KMS-11 (cell line): Measurements from ENCODE around the gene IFNAR1.
"Not testable (repeated sequence)": the region's sequence is repeated elsewhere in the genome, so short reads cannot be mapped to it uniquely, and the experiment has no call there.

Experiments
- H2AFZ ChIP-seq: fragments of 200-600 bp; sonication (generic); 2 replicates; pipeline ENCODE4 v1.6.1; 2016; ENCODE audit warnings: antibody characterized with exemption, mixed run types, low read depth
- H3K27ac ChIP-seq: fragments of 200-600 bp; sonication (generic); 2 replicates; pipeline ENCODE4 v1.6.1; 2016; ENCODE audit warnings: mild to moderate bottlenecking, mixed run types
- H3K27me3 ChIP-seq: fragments of 200-600 bp; sonication (generic); 2 replicates; pipeline ENCODE4 v1.6.1; 2017; ENCODE audit warnings: mild to moderate bottlenecking, low read depth, mixed run types, moderate library complexity; ENCODE audit not compliant: insufficient read depth
- H3K36me3 ChIP-seq: fragments of 200-600 bp; sonication (generic); 2 replicates; pipeline ENCODE4 v1.6.1; 2017; ENCODE audit warnings: mild to moderate bottlenecking, mixed run types; ENCODE audit not compliant: insufficient read depth
- H3K4me1 ChIP-seq: fragments of 200-600 bp; sonication (generic); 2 replicates; pipeline ENCODE4 v1.6.1; 2016; ENCODE audit warnings: mild to moderate bottlenecking, low read depth, mixed run types; ENCODE audit not compliant: poor library complexity, severe bottlenecking
- H3K4me2 ChIP-seq: fragments of 200-600 bp; sonication (generic); 2 replicates; pipeline ENCODE4 v1.7.0; 2016; ENCODE audit warnings: mild to moderate bottlenecking, mixed run types
- H3K4me3 ChIP-seq: fragments of 200-600 bp; sonication (generic); IDR thresholded peaks from 2 replicates; pipeline ENCODE4 v1.6.1; 2017; ENCODE audit warnings: low read depth, low read length, mixed read lengths; ENCODE audit not compliant: insufficient read depth
- H3K79me2 ChIP-seq: fragments of 200-600 bp; sonication (generic); 2 replicates; pipeline ENCODE4 v1.6.1; 2016; ENCODE audit warnings: low read depth, mixed run types; ENCODE audit not compliant: insufficient read depth
- H3K9ac ChIP-seq: fragments of 200-600 bp; sonication (generic); 2 replicates; pipeline ENCODE4 v1.6.1; 2016; ENCODE audit warnings: mild to moderate bottlenecking, mixed run types
- H4K20me1 ChIP-seq: fragments of 200-600 bp; sonication (generic); 2 replicates; pipeline ENCODE4 v1.6.1; 2016; ENCODE audit warnings: mild to moderate bottlenecking, mixed run types; ENCODE audit not compliant: insufficient read depth
- TF ChIP-seq, protein P1 (sequence below): fragments of 200-600 bp; sonication (generic); conservative IDR thresholded peaks from 2 replicates; pipeline ENCODE4 v1.6.1; 2017; ENCODE audit warnings: low read depth, mild to moderate bottlenecking, antibody characterized with exemption, low read length, moderate library complexity, mixed read lengths

The IFNAR1 gene

GRCh38 chr21:33362044-33362555 is 37.3 kb downstream of the IFNAR1 start:
- no peaks in the 10 kb centered on the region for H3K36me3 ChIP-seq
- no peaks in the 10 kb centered on the region for H3K79me2 ChIP-seq
- TF ChIP-seq, protein P1, sequence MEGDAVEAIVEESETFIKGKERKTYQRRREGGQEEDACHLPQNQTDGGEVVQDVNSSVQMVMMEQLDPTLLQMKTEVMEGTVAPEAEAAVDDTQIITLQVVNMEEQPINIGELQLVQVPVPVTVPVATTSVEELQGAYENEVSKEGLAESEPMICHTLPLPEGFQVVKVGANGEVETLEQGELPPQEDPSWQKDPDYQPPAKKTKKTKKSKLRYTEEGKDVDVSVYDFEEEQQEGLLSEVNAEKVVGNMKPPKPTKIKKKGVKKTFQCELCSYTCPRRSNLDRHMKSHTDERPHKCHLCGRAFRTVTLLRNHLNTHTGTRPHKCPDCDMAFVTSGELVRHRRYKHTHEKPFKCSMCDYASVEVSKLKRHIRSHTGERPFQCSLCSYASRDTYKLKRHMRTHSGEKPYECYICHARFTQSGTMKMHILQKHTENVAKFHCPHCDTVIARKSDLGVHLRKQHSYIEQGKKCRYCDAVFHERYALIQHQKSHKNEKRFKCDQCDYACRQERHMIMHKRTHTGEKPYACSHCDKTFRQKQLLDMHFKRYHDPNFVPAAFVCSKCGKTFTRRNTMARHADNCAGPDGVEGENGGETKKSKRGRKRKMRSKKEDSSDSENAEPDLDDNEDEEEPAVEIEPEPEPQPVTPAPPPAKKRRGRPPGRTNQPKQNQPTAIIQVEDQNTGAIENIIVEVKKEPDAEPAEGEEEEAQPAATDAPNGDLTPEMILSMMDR = no peak
- no peak overlapping the region for H3K4me3 ChIP-seq
- H3K27me3 ChIP-seq = no peaks in the 10 kb centered on the region
- no peak overlapping the region for H3K4me2 ChIP-seq
- H3K27ac ChIP-seq = no peak overlapping the region
- no peak overlapping the region for H3K9ac ChIP-seq
- H4K20me1 ChIP-seq = no peaks in the 10 kb centered on the region
- peaks cover 13% of the 10 kb centered on the region for H3K4me1 ChIP-seq
- no peak overlapping the region for H2AFZ ChIP-seq

DNA sequence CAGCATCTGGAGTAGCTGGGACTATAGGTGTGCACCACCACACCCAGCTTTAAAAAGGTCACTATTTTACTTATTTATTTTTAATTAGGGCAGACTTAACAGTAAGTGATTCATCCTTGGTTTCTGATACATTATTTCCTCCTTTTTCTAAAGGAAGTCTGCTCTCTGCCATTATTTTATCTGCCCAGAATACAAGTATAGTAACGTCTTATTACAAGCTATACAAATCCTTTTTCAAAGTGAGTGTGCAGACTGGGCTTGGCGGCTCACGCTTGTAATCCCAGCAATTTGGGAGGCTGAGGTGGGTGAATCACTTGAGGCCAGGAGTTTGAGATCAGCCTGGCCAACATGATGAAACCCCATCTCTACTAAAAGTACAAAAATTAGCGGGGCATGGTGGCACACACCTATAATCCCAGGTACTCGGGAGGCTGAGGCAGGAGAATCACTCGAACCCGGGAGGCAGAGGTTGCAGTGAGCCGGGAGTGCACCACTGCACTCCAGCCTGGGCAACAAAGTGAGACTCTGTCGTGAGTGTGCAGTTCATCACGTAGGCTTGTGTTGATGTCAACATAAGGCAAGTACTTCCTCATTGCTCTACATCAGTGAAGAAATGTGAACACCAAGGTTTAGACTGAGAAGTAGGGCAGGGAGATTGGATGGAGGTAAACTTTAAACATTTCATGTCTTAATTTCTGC is 39.3 kb downstream of the IFNAR1 start:
- H3K27ac ChIP-seq = not testable (repeated sequence)

GRCh38 chr21:33364830-33365229 is 40.1 kb downstream of the IFNAR1 start:
- TF ChIP-seq, protein P1 = no peak
- Histone ChIP-seq H3K27me3 (no peaks in the 10 kb centered on the region), H3K36me3 (no peaks in the 10 kb centered on the region), H3K4me1 (peaks cover 13% of the 10 kb centered on the region), H3K27ac (no peak overlapping the region), H2AFZ (no peak overlapping the region), H3K79me2 (no peaks in the 10 kb centered on the region), H4K20me1 (no peaks in the 10 kb centered on the region), H3K4me3 (no peak overlapping the region), H3K4me2 (no peak overlapping the region), H3K9ac (no peak overlapping the region)

More for the DNA sequence above, 39.3 kb downstream of the IFNAR1 start:
- not testable (repeated sequence) for H4K20me1 ChIP-seq, H3K9ac ChIP-seq, H3K79me2 ChIP-seq, H3K27me3 ChIP-seq, H2AFZ ChIP-seq, H3K36me3 ChIP-seq, H3K4me2 ChIP-seq, H3K4me3 ChIP-seq
- peaks cover 13% of the 10 kb centered on the region for H3K4me1 ChIP-seq

- no peak overlapping the region for H3K9ac ChIP-seq
- H2AFZ ChIP-seq = no peak overlapping the region
- no peak overlapping the region for H3K4me2 ChIP-seq
- H4K20me1 ChIP-seq = no peaks in the 10 kb centered on the region
- H3K27me3 ChIP-seq = no peaks in the 10 kb centered on the region
- H3K4me1 ChIP-seq = no peaks in the 10 kb centered on the region
- no peak overlapping the region for H3K4me3 ChIP-seq
- H3K79me2 ChIP-seq = no peaks in the 10 kb centered on the region
- H3K36me3 ChIP-seq = no peaks in the 10 kb centered on the region
- H3K27ac ChIP-seq = no peak overlapping the region
- TF ChIP-seq, protein P1 = no peak
Measured at GRCh38 chr21:33367309-33367973, 42.7 kb downstream of the IFNAR1 start.

DNA sequence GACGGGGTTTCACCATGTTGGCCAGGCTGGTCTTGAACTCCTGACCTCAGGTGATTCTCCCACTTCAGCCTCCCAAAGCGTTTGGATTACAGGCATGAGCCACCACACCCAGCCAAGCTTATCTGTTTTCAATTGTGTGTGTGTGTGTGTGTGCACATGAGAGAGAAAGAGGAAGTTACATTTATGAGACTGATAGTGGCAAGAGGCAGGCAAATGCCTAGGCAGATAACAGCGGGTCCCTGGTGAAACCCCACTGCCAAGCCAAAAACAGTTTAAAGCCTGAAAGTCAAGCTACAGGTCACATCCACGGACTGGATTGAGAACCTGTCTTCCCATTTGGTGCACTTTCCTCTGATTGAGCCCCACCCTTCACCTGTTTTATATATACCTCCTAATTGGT is 43.4 kb downstream of the IFNAR1 start:
- no peaks in the 10 kb centered on the region for H3K4me1 ChIP-seq
- H3K79me2 ChIP-seq = no peaks in the 10 kb centered on the region
- no peak overlapping the region for H3K4me2 ChIP-seq
- H3K4me3 ChIP-seq = no peak overlapping the region
- no peaks in the 10 kb centered on the region for H4K20me1 ChIP-seq
- TF ChIP-seq, protein P1 = no peak
- no peak overlapping the region for H2AFZ ChIP-seq
- H3K27me3 ChIP-seq = no peaks in the 10 kb centered on the region
- no peaks in the 10 kb centered on the region for H3K36me3 ChIP-seq
- H3K27ac ChIP-seq = no peak overlapping the region
- no peak overlapping the region for H3K9ac ChIP-seq
